ENCODE results near the gene VPS41.

- TF ChIP-seq, protein P1, sequence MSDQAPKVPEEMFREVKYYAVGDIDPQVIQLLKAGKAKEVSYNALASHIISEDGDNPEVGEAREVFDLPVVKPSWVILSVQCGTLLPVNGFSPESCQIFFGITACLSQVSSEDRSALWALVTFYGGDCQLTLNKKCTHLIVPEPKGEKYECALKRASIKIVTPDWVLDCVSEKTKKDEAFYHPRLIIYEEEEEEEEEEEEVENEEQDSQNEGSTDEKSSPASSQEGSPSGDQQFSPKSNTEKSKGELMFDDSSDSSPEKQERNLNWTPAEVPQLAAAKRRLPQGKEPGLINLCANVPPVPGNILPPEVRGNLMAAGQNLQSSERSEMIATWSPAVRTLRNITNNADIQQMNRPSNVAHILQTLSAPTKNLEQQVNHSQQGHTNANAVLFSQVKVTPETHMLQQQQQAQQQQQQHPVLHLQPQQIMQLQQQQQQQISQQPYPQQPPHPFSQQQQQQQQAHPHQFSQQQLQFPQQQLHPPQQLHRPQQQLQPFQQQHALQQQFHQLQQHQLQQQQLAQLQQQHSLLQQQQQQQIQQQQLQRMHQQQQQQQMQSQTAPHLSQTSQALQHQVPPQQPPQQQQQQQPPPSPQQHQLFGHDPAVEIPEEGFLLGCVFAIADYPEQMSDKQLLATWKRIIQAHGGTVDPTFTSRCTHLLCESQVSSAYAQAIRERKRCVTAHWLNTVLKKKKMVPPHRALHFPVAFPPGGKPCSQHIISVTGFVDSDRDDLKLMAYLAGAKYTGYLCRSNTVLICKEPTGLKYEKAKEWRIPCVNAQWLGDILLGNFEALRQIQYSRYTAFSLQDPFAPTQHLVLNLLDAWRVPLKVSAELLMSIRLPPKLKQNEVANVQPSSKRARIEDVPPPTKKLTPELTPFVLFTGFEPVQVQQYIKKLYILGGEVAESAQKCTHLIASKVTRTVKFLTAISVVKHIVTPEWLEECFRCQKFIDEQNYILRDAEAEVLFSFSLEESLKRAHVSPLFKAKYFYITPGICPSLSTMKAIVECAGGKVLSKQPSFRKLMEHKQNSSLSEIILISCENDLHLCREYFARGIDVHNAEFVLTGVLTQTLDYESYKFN (CRISPR knock-in tag; conservative IDR thresholded peaks at IDR 0.05): no peak
- TF ChIP-seq, protein P2, sequence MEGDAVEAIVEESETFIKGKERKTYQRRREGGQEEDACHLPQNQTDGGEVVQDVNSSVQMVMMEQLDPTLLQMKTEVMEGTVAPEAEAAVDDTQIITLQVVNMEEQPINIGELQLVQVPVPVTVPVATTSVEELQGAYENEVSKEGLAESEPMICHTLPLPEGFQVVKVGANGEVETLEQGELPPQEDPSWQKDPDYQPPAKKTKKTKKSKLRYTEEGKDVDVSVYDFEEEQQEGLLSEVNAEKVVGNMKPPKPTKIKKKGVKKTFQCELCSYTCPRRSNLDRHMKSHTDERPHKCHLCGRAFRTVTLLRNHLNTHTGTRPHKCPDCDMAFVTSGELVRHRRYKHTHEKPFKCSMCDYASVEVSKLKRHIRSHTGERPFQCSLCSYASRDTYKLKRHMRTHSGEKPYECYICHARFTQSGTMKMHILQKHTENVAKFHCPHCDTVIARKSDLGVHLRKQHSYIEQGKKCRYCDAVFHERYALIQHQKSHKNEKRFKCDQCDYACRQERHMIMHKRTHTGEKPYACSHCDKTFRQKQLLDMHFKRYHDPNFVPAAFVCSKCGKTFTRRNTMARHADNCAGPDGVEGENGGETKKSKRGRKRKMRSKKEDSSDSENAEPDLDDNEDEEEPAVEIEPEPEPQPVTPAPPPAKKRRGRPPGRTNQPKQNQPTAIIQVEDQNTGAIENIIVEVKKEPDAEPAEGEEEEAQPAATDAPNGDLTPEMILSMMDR (CRISPR knock-in tag; IDR thresholded peaks at IDR 0.05): no peak
- TF ChIP-seq MTA3 (CRISPR knock-in tag; IDR thresholded peaks at IDR 0.05) (no peak), CBX5 (CRISPR knock-in tag; IDR thresholded peaks at IDR 0.05; ENCODE audit: borderline replicate concordance) (no peak), GTF2F1 (IDR thresholded peaks at IDR 0.05; ENCODE audit: low read length) (no peak), POLR2A (IDR thresholded peaks at IDR 0.05; ENCODE audit: insufficient read depth in 1 of 2, low read depth in 2 of 2, low read length in 2 of 2) (no peak), KDM1A (CRISPR knock-in tag; IDR thresholded peaks at IDR 0.05) (no peak)
- TF ChIP-seq, protein P3, sequence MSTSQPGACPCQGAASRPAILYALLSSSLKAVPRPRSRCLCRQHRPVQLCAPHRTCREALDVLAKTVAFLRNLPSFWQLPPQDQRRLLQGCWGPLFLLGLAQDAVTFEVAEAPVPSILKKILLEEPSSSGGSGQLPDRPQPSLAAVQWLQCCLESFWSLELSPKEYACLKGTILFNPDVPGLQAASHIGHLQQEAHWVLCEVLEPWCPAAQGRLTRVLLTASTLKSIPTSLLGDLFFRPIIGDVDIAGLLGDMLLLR (CRISPR knock-in tag; IDR thresholded peaks at IDR 0.05): no peak
Observed at GRCh38 chr7:38889872-38890432, 19.0 kb downstream of the VPS41 start.

Data from HepG2 (cell line).